Adrenal gland (tissue), 5 donors: ENCODE data around the gene ZNF396.

Source experiments
- POLR2A ChIP-seq, 2 donors: fragments of 450-650 bp; IDR thresholded peaks; one replicate each; pipeline ENCODE4 v1.6.1; 2017; ENCODE audit warnings: antibody characterized with exemption in 2 of 2, mild to moderate bottlenecking in 2 of 2, moderate library complexity in 1 of 2
- TF ChIP-seq, protein P1 (sequence below), 6 experiments: fragments of 450-650 bp in 4 of 6; fragments of 200-600 bp in 2 of 6; sonication (generic) in 1 of 6; IDR thresholded peaks; 1 replicate in 5 of 6; 2 replicates in 1 of 6; pipeline versions ENCODE4 v1.5.1 to v1.8.0; 2016 to 2021; ENCODE audit warnings: antibody characterized with exemption in 6 of 6, mild to moderate bottlenecking in 2 of 6, moderate library complexity in 1 of 6
- donor health status: DM: no; HTN: no; CAD: no.

- TF ChIP-seq, protein P1, sequence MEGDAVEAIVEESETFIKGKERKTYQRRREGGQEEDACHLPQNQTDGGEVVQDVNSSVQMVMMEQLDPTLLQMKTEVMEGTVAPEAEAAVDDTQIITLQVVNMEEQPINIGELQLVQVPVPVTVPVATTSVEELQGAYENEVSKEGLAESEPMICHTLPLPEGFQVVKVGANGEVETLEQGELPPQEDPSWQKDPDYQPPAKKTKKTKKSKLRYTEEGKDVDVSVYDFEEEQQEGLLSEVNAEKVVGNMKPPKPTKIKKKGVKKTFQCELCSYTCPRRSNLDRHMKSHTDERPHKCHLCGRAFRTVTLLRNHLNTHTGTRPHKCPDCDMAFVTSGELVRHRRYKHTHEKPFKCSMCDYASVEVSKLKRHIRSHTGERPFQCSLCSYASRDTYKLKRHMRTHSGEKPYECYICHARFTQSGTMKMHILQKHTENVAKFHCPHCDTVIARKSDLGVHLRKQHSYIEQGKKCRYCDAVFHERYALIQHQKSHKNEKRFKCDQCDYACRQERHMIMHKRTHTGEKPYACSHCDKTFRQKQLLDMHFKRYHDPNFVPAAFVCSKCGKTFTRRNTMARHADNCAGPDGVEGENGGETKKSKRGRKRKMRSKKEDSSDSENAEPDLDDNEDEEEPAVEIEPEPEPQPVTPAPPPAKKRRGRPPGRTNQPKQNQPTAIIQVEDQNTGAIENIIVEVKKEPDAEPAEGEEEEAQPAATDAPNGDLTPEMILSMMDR (IDR thresholded peaks at IDR 0.05) = no peak
- no peak for TF ChIP-seq POLR2A (IDR thresholded peaks at IDR 0.05)
Measured at GRCh38 chr18:35393716-35394115, 16.6 kb upstream of the ZNF396 start.
